ENCODE results near the gene LRRIQ4. TPM values are rescaled to one million over a fixed set of nuclear protein-coding genes. Genes with fewer than 3 reads are reported as not detected.

The LRRIQ4 gene
- total RNA-seq, 1 donor from 2014 or later: 0.31 TPM

DNA sequence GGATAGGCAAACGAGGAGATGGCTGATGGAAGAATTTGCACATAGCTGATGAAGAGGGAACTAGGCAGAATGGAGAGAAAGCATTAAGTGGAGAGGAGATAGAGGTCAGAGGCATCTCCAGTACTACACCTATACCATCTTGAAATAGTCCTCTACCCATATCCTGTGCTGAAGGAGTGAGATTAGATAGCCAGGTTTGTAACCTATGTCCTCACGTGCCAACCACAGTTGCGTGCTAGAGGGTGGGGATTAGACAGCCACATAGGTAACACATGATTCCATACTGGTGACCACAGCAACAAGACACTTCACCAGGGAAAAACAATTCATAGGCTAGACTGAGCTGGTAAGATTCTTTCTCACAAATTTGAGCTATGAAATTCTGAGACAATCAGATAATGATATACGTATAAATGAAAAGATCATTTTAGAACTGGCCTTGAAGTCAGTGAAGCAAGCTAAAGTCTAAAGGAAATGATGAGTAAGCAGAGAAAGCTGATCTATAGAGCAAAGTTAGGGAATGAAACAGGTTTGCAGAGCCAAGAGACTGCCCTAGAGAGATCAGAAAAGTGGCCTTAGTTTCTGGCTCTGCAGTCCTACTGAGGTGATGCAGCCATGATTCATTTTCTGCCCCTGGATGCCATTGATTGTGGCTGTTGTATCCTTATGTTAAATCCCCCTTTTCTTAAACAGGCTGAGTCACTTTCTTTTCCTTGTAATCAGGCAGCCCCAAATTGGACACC lies 21.8 kb upstream of the LRRIQ4 start:
- Mint-ChIP-seq H3K27me3 (no peaks in the 10 kb centered on the region), H3K4me1 (ENCODE audit: low read depth) (no peaks in the 10 kb centered on the region), H3K4me3 (ENCODE audit: low read depth) (no peak overlapping the region), H3K36me3 (ENCODE audit: insufficient read depth) (peaks cover 14% of the 10 kb centered on the region), H3K9me3 (ENCODE audit: low read depth) (no peaks in the 10 kb centered on the region), H3K27ac (peak overlapping the region; percentile 17)
- TF ChIP-seq, protein P1, sequence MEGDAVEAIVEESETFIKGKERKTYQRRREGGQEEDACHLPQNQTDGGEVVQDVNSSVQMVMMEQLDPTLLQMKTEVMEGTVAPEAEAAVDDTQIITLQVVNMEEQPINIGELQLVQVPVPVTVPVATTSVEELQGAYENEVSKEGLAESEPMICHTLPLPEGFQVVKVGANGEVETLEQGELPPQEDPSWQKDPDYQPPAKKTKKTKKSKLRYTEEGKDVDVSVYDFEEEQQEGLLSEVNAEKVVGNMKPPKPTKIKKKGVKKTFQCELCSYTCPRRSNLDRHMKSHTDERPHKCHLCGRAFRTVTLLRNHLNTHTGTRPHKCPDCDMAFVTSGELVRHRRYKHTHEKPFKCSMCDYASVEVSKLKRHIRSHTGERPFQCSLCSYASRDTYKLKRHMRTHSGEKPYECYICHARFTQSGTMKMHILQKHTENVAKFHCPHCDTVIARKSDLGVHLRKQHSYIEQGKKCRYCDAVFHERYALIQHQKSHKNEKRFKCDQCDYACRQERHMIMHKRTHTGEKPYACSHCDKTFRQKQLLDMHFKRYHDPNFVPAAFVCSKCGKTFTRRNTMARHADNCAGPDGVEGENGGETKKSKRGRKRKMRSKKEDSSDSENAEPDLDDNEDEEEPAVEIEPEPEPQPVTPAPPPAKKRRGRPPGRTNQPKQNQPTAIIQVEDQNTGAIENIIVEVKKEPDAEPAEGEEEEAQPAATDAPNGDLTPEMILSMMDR (IDR thresholded peaks at IDR 0.05; ENCODE audit: unreplicated experiment): no peak
- no peak for DNase-seq (ENCODE audit: low spot score, unreplicated experiment)

DNA sequence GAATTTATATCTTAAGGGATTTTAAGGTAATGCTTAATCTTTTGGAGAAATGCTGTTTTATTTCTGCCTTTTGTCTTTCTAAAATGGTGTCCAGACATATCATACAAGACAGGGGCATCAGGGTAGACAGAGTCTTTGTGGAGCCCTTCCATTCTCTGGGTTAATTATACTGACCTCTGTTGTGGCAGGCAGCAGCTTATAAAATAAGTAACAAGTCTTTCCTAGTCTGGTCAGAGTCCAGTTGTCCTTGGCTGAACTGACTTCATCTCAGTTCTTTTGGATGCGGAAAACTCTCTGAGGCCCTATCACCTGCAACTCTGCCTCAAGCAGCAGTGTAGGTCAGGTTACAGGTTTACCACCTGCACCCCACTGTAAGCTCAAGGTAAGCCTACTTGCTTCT lies 20.3 kb upstream of the LRRIQ4 start:
- TF ChIP-seq, protein P1 (IDR thresholded peaks at IDR 0.05; ENCODE audit: unreplicated experiment): no peak
- H3K36me3 Mint-ChIP-seq (ENCODE audit: insufficient read depth): peaks cover 8% of the 10 kb centered on the region
- no peaks in the 10 kb centered on the region for H3K9me3 Mint-ChIP-seq (ENCODE audit: low read depth)
- no peaks in the 10 kb centered on the region for H3K27me3 Mint-ChIP-seq
- H3K4me3 Mint-ChIP-seq (ENCODE audit: low read depth): no peak overlapping the region
- no peaks in the 10 kb centered on the region for H3K4me1 Mint-ChIP-seq (ENCODE audit: low read depth)
- DNase-seq (ENCODE audit: low spot score, unreplicated experiment): no peak
- no peak overlapping the region for H3K27ac Mint-ChIP-seq

DNA sequence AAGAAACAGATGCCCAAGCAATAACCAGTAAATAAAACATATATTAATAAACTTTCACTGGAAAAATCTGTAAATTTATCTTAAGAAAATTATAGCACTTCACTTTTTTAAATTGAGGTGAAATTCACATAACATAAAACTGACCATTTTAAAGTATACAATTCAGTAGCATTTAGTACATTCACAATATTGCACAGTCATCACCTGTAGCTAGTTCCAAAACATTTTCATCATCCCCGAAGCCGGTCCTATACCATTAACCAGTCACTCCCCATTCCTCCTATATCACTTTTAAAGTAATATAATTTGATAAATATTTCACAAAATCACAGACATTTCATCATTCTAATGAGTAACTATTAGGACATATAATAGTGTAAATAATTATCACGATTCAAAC lies 8.0 kb upstream of the LRRIQ4 start:
- H3K4me1 Mint-ChIP-seq (ENCODE audit: low read depth): no peaks in the 10 kb centered on the region
- H3K4me3 Mint-ChIP-seq (ENCODE audit: low read depth): no peak overlapping the region
- no peaks in the 10 kb centered on the region for H3K27me3 Mint-ChIP-seq
- TF ChIP-seq, protein P1 (IDR thresholded peaks at IDR 0.05; ENCODE audit: unreplicated experiment): no peak
- H3K36me3 Mint-ChIP-seq (ENCODE audit: insufficient read depth): peaks cover 10% of the 10 kb centered on the region
- DNase-seq (ENCODE audit: low spot score, unreplicated experiment): no peak
- H3K27ac Mint-ChIP-seq: no peak overlapping the region
- no peaks in the 10 kb centered on the region for H3K9me3 Mint-ChIP-seq (ENCODE audit: low read depth)

DNA sequence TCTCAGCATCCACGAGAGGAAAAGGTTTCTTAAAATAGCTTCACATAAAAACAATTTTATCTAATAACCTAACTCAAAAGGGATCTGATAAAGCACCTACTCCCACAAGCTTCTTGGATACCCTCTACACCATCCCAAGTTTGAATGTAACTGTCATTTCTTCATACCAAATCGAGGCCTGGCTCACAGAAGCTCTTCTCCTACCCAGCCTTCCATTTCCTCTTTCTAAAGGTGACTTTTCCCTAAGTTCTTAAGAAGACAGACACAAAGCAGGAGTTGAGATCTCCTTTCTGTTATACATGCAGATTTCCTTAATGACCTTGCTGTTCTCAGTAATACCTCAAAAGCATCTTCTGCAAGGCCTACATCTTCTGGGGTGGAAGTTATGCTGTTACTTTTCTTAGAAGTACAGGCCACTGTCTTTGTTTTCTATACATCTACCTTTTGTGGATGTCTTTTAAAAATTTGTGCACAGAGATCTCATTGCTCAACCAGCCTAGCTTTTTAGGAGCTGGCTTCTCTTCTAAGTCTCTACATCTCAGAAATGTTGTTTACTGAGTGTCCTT lies 3.4 kb upstream of the LRRIQ4 start:
- peaks cover 3% of the 10 kb centered on the region for H3K27me3 Mint-ChIP-seq
- TF ChIP-seq, protein P1 (IDR thresholded peaks at IDR 0.05; ENCODE audit: unreplicated experiment): no peak
- H3K36me3 Mint-ChIP-seq (ENCODE audit: insufficient read depth): peaks cover 5% of the 10 kb centered on the region
- no peak overlapping the region for H3K4me3 Mint-ChIP-seq (ENCODE audit: low read depth)
- no peak overlapping the region for H3K27ac Mint-ChIP-seq
- no peak for DNase-seq (ENCODE audit: low spot score, unreplicated experiment)
- no peaks in the 10 kb centered on the region for H3K9me3 Mint-ChIP-seq (ENCODE audit: low read depth)
- H3K4me1 Mint-ChIP-seq (ENCODE audit: low read depth): peaks cover 10% of the 10 kb centered on the region

DNA sequence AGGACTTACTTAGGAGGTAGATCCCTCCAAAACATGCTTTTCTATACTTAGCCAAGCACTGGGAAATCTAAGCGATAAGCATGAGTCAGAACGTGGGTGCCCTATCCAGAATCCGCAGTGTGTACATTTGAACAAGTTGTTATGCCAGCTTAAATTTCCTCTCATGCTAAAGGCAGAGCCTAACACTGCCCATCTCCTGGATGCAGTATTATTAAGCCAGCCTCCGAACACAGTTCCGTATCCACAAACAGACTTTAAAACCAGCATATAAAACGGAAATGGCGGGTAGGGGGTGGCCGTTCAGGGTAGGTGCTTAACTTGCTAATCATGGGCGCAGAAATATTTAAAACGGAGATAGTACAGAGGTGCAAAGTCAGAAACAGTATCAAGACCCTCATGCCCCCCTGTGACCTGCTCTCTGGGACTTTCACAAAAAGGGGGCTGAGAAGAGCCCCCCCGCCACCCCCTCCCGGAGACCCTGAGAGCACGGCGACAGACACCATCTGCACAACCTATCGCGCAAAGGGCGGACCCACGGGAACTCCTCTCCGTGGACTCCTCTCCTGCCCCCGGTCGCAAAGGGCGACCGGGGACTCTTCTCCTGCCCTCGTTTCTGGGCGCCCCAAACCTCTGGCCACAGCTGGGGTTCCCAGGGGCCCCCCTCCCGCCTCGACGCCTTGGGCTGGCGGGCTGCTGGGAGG lies 889 bp upstream of the LRRIQ4 start:
- Mint-ChIP-seq H3K4me1 (ENCODE audit: low read depth) (peaks cover 10% of the 10 kb centered on the region), H3K27ac (peak overlapping the region; percentile 90), H3K9me3 (ENCODE audit: low read depth) (peaks cover 6% of the 10 kb centered on the region), H3K27me3 (peaks cover 3% of the 10 kb centered on the region), H3K4me3 (ENCODE audit: low read depth) (peak overlapping the region; percentile 86), H3K36me3 (ENCODE audit: insufficient read depth) (peaks cover 2% of the 10 kb centered on the region)
- TF ChIP-seq, protein P1 (IDR thresholded peaks at IDR 0.05; ENCODE audit: unreplicated experiment): no peak
- no peak for DNase-seq (ENCODE audit: low spot score, unreplicated experiment)

Measured in progenitor cell of endocrine pancreas (in vitro differentiated cells).